ENCODE data around the gene LGALS14.

GRCh38 chr19:39695759-39696158 is 8.5 kb upstream of the LGALS14 start:
- no peak for TF ChIP-seq CTCF (IDR thresholded peaks at IDR 0.05; ENCODE audit: control extremely low read depth in 1 of 3, insufficient read depth in 1 of 3, low read depth in 1 of 3, low read length in 3 of 3)
- no peak for TF ChIP-seq CEBPB (IDR thresholded peaks at IDR 0.05; ENCODE audit: low read depth, low read length)
- no peak for TF ChIP-seq POLR2AphosphoS5 (IDR thresholded peaks at IDR 0.05; ENCODE audit: low read depth, low read length)
- TF ChIP-seq SIRT6 (IDR thresholded peaks at IDR 0.05; ENCODE audit: low read length): no peak
- no peak for TF ChIP-seq USF2 (IDR thresholded peaks at IDR 0.05; ENCODE audit: low read length)
- no peak for TF ChIP-seq CHD2 (IDR thresholded peaks at IDR 0.05; ENCODE audit: low read length)
- no peak for TF ChIP-seq RAD21 (IDR thresholded peaks at IDR 0.05 in 1 of 2, conservative IDR thresholded peaks at IDR 0.05 in 1 of 2; ENCODE audit: low read depth in 2 of 2, low read length in 2 of 2)
- TF ChIP-seq ATF2 (IDR thresholded peaks at IDR 0.05; ENCODE audit: low read length): no peak
- no peak for TF ChIP-seq EP300 (IDR thresholded peaks at IDR 0.05; ENCODE audit: borderline replicate concordance in 1 of 2, low read depth in 2 of 2, low read length in 2 of 2)
- no peak for TF ChIP-seq JUND (IDR thresholded peaks at IDR 0.05; ENCODE audit: low read length)
- TF ChIP-seq TCF12 (IDR thresholded peaks at IDR 0.05; ENCODE audit: low read depth, low read length): no peak

All from H1 (cell line).